C4-2B (cell line): ENCODE data around the gene ANAPC2.

Source experiments
- CTCF ChIP-seq: fragments of 450-650 bp; conservative IDR thresholded peaks from 2 replicates; pipeline ENCODE4 v1.5.1; 2017; ENCODE audit warnings: mild to moderate bottlenecking
- ZFX ChIP-seq: fragments of 450-650 bp; IDR thresholded peaks from 2 replicates; pipeline ENCODE4 v1.6.1; 2017

- TF ChIP-seq CTCF = no peak
- TF ChIP-seq ZFX = no peak
These were observed 50.2 kb downstream of the ANAPC2 start for GRCh38 chr9:137138058-137138721.
